Thymus (tissue), 11 donors: ENCODE results near the gene KIAA1217. TPM values are rescaled to one million over a fixed set of nuclear protein-coding genes. Genes with fewer than 3 reads are reported as not detected.

ENCODE experiments used
- DNase-seq, 9 donors: peaks; one replicate each; pipeline ENCODE4 v3.0.0-alpha.2; 2013; ENCODE audit warnings: low spot score in 9 of 9, low read depth in 6 of 9, missing footprints in 1 of 9
- H3K27ac ChIP-seq, 2 donors: one replicate each; pipeline ENCODE4 v1.5.1; 2013; ENCODE audit warnings: control low read depth in 1 of 2, low read depth in 1 of 2, low read length in 1 of 2, mild to moderate bottlenecking in 1 of 2, moderate library complexity in 1 of 2
- H3K27me3 ChIP-seq, 2 donors: one replicate each; pipeline ENCODE4 v1.5.1; 2013; ENCODE audit warnings: low read length in 1 of 2; ENCODE audit not compliant: control insufficient read depth in 2 of 2, insufficient read depth in 1 of 2
- H3K36me3 ChIP-seq, 2 donors: one replicate each; pipeline ENCODE4 v1.5.1; 2013; ENCODE audit warnings: low read length in 1 of 2, mild to moderate bottlenecking in 1 of 2, moderate library complexity in 1 of 2; ENCODE audit not compliant: control insufficient read depth in 2 of 2, insufficient read depth in 2 of 2
- H3K4me1 ChIP-seq, 2 donors: one replicate each; pipeline ENCODE4 v1.5.1; 2013; ENCODE audit warnings: low read length in 2 of 2; ENCODE audit not compliant: control insufficient read depth in 2 of 2, insufficient read depth in 2 of 2
- H3K4me3 ChIP-seq, 2 donors: one replicate each; pipeline ENCODE4 v1.5.1; 2013; ENCODE audit warnings: low read length in 2 of 2, control low read depth in 1 of 2, mild to moderate bottlenecking in 1 of 2
- H3K9me3 ChIP-seq, 2 donors: one replicate each; pipeline ENCODE4 v1.5.1; 2013; ENCODE audit warnings: low read length in 1 of 2, mild to moderate bottlenecking in 1 of 2; ENCODE audit not compliant: control insufficient read depth in 2 of 2, insufficient read depth in 1 of 2
- WGBS: extraction: QIAGEN DNeasy Blood & Tissue Kit; methylation state at CpG from one replicate; pipeline ENCODE4 v1.1.7; 2013; 5-methylcytosine and 5-hydroxymethylcytosine counted together
- polyA plus RNA-seq: library from polyadenylated mRNA; stranded (reverse); fragments of 200-250 nt; gene quantifications from one replicate; pipeline ENCODE4 v1.2.3, GENCODE V29; 2013
- total RNA-seq: library from RNA; stranded (reverse); fragments of 120-200 nt; gene quantifications from one replicate; pipeline ENCODE4 v1.2.4, GENCODE V29; 2013
- donor health status: healthy.

The KIAA1217 gene
- total and polyA plus RNA-seq, 2 donors, result 9.7 to 30.5 TPM

- Histone ChIP-seq H3K4me1 (no peaks in the 10 kb centered on the region), H3K9me3 (no peaks in the 10 kb centered on the region), H3K36me3 (peaks cover 0 to 11% of the 10 kb centered on the region in 2 donors), H3K27ac (no peak overlapping the region), H3K27me3 (no peaks in the 10 kb centered on the region), H3K4me3 (no peak overlapping the region)
- DNase-seq, result no peak
- 97% methylated on average over 11 of the region's 11 CpGs for WGBS
Observed at GRCh38 chr10:24596217-24596930, 387.4 kb downstream of the KIAA1217 start.

GRCh38 chr10:24597426-24597825, 388.5 kb downstream of the KIAA1217 start:
- Histone ChIP-seq H3K36me3 (peaks cover 0 to 3% of the 10 kb centered on the region in 2 donors), H3K27ac (no peak overlapping the region), H3K9me3 (no peaks in the 10 kb centered on the region), H3K4me1 (no peaks in the 10 kb centered on the region), H3K4me3 (no peak overlapping the region), H3K27me3 (no peaks in the 10 kb centered on the region)
- DNase-seq, result no peak
- 96% methylated on average over 7 of the region's 7 CpGs for WGBS
